ENCODE data around the gene CNTNAP2.

CNTNAP2 gene

DNA sequence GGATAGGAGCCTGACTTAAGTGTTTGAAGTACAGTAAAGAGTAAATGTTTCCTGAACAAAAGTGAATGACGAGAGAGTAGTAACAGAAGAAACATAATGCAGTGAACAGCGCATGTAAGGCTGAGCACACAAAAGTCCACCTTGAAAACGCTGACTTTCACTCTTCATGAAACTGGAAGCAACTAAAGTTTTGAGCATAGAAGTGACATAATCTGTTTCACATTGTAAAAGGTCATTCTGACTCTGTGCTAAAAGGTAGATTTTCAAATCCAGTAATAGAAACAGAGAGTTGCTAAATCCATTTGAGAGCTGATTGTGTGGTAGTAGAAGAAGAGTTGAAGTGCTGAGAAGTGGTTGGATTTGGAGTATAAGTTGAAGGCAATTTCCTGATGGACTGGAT lies 1037.0 kb downstream of the CNTNAP2 start:
- ChIA-PET CTCF (no interaction called here), POLR2A (no interaction called here)
- Histone ChIP-seq H3K36me3 (ENCODE audit: control insufficient read depth in 2 of 2, insufficient read depth in 1 of 2, low read length in 2 of 2) (no peaks in the 10 kb centered on the region), H3K9me3 (ENCODE audit: control insufficient read depth, insufficient read depth, low read depth, low read length) (no peaks in the 10 kb centered on the region), H3K27ac (ENCODE audit: extremely low read depth, low read depth, low read length) (no peak overlapping the region), H3K4me1 (ENCODE audit: control insufficient read depth, insufficient read depth, low read length) (no peaks in the 10 kb centered on the region), H3K4me3 (ENCODE audit: low read depth, low read length) (no peak overlapping the region)
- TF ChIP-seq OSR2 (tag by site-specific recombination; IDR thresholded peaks at IDR 0.05) = no peak
- no peak for TF ChIP-seq MEIS1 (CRISPR knock-in tag; IDR thresholded peaks at IDR 0.05; ENCODE audit: borderline replicate concordance)
- TF ChIP-seq KLF8 (tag by site-specific recombination; IDR thresholded peaks at IDR 0.05) = no peak
- no peak for TF ChIP-seq ZNF184 (tag by site-specific recombination; IDR thresholded peaks at IDR 0.05)
- TF ChIP-seq TCF7L2 (IDR thresholded peaks at IDR 0.05; ENCODE audit: borderline replicate concordance, low read depth, low read length) = no peak
- no peak for TF ChIP-seq ZNF10 (tag by site-specific recombination; IDR thresholded peaks at IDR 0.05)
- TF ChIP-seq FEZF1 (tag by site-specific recombination; IDR thresholded peaks at IDR 0.05) = no peak
- TF ChIP-seq ZNF140 (tag by site-specific recombination; IDR thresholded peaks at IDR 0.05) = no peak

DNA sequence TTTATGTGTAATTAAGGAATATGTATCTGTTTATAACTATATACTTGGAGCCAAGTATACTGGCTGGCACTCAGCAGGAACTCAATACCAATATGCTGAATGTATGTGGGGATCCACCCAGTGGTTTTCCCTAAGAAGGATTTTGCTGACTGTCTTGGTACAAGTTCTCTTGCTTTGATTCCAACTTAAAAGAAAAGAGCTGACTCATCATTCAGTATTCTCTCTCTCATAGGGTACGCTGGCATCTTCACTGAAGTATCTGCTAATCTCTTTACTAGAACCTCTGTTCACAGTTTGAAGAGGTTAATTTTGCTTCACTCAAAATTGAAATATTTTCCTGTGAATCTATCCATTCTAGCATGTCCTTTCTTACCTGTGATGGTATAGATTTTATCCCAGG lies 1044.8 kb downstream of the CNTNAP2 start:
- H3K4me1 ChIP-seq (ENCODE audit: control insufficient read depth, insufficient read depth, low read length) = no peaks in the 10 kb centered on the region
- ChIA-PET CTCF (interaction anchor here (0.6 kb wide), 1 partner anchor 1070 kb away, joined by 3 read pairs; no protein-coding TSS in a partner anchor), POLR2A (no interaction called here)

DNA sequence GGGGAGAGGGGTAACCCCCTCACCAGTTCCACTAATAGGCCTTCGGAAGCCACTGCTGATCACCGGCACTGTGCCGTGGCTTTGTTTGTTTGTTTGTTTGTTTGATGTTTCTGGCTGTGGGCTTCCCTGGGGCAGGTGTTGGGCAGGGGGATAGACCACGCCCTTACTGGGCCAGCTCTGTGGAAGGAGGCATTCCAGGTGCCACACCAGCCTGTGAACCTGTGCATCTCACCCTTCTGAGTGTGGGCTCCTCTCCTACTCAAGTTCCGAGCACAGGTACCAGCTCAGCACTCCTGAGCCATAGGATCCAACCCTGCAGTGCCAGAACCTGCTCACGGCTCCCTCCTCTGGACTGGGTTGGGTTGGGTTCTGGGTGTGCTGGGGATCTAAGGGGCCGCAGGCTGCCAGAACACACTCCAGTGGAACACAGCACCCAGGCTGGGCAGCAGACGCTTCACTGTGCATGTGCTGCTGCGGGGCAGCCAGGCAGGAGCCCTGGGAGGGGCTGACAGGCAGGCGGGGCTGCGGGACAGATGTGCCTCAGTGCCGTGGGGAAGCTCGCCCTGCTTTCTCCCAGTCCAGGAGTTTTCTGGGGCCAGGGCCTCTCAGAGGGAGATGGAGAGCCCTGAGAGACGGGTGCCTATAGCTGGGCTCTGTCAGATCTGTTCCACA lies 1053.9 kb downstream of the CNTNAP2 start:
- Histone ChIP-seq H3K36me3 (ENCODE audit: control insufficient read depth in 2 of 2, insufficient read depth in 1 of 2, low read length in 2 of 2) (no peaks in the 10 kb centered on the region), H3K4me1 (ENCODE audit: control insufficient read depth, insufficient read depth, low read length) (no peaks in the 10 kb centered on the region), H3K4me3 (ENCODE audit: low read depth, low read length) (no peak overlapping the region), H3K9me3 (ENCODE audit: control insufficient read depth, insufficient read depth, low read depth, low read length) (no peaks in the 10 kb centered on the region), H3K27ac (ENCODE audit: extremely low read depth, low read depth, low read length) (no peak overlapping the region)
- ChIA-PET POLR2A (no interaction called here), CTCF (no interaction called here)
- TF ChIP-seq OVOL3 (tag by site-specific recombination; IDR thresholded peaks at IDR 0.05) = no peak
- TF ChIP-seq, protein P1, sequence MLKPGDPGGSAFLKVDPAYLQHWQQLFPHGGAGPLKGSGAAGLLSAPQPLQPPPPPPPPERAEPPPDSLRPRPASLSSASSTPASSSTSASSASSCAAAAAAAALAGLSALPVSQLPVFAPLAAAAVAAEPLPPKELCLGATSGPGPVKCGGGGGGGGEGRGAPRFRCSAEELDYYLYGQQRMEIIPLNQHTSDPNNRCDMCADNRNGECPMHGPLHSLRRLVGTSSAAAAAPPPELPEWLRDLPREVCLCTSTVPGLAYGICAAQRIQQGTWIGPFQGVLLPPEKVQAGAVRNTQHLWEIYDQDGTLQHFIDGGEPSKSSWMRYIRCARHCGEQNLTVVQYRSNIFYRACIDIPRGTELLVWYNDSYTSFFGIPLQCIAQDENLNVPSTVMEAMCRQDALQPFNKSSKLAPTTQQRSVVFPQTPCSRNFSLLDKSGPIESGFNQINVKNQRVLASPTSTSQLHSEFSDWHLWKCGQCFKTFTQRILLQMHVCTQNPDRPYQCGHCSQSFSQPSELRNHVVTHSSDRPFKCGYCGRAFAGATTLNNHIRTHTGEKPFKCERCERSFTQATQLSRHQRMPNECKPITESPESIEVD (tag by site-specific recombination; IDR thresholded peaks at IDR 0.05) = no peak
- no peak for TF ChIP-seq ZNF239 (tag by site-specific recombination; IDR thresholded peaks at IDR 0.05)

More for the DNA sequence above, 1044.8 kb downstream of the CNTNAP2 start:
- Histone ChIP-seq H3K4me3 (ENCODE audit: low read depth, low read length) (no peak overlapping the region), H3K36me3 (ENCODE audit: control insufficient read depth in 2 of 2, insufficient read depth in 1 of 2, low read length in 2 of 2) (no peaks in the 10 kb centered on the region), H3K9me3 (ENCODE audit: control insufficient read depth, insufficient read depth, low read depth, low read length) (no peaks in the 10 kb centered on the region), H3K27ac (ENCODE audit: extremely low read depth, low read depth, low read length) (no peak overlapping the region)
- TF ChIP-seq ZNF707 (tag by site-specific recombination; IDR thresholded peaks at IDR 0.05) (no peak), ZNF549 (tag by site-specific recombination; IDR thresholded peaks at IDR 0.05) (no peak), ZXDB (tag by site-specific recombination; IDR thresholded peaks at IDR 0.05) (no peak), SP7 (tag by site-specific recombination; IDR thresholded peaks at IDR 0.05) (no peak), ZNF350 (tag by site-specific recombination; IDR thresholded peaks at IDR 0.05) (no peak), ZNF585B (tag by site-specific recombination; IDR thresholded peaks at IDR 0.05) (no peak), ZNF677 (tag by site-specific recombination; IDR thresholded peaks at IDR 0.05) (no peak), ZNF354C (tag by site-specific recombination; IDR thresholded peaks at IDR 0.05; ENCODE audit: borderline replicate concordance, low read depth) (no peak)
- TF ChIP-seq, protein P2, sequence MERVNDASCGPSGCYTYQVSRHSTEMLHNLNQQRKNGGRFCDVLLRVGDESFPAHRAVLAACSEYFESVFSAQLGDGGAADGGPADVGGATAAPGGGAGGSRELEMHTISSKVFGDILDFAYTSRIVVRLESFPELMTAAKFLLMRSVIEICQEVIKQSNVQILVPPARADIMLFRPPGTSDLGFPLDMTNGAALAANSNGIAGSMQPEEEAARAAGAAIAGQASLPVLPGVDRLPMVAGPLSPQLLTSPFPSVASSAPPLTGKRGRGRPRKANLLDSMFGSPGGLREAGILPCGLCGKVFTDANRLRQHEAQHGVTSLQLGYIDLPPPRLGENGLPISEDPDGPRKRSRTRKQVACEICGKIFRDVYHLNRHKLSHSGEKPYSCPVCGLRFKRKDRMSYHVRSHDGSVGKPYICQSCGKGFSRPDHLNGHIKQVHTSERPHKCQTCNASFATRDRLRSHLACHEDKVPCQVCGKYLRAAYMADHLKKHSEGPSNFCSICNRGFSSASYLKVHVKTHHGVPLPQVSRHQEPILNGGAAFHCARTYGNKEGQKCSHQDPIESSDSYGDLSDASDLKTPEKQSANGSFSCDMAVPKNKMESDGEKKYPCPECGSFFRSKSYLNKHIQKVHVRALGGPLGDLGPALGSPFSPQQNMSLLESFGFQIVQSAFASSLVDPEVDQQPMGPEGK (tag by site-specific recombination; IDR thresholded peaks at IDR 0.05) = no peak
- TF ChIP-seq, protein P3, sequence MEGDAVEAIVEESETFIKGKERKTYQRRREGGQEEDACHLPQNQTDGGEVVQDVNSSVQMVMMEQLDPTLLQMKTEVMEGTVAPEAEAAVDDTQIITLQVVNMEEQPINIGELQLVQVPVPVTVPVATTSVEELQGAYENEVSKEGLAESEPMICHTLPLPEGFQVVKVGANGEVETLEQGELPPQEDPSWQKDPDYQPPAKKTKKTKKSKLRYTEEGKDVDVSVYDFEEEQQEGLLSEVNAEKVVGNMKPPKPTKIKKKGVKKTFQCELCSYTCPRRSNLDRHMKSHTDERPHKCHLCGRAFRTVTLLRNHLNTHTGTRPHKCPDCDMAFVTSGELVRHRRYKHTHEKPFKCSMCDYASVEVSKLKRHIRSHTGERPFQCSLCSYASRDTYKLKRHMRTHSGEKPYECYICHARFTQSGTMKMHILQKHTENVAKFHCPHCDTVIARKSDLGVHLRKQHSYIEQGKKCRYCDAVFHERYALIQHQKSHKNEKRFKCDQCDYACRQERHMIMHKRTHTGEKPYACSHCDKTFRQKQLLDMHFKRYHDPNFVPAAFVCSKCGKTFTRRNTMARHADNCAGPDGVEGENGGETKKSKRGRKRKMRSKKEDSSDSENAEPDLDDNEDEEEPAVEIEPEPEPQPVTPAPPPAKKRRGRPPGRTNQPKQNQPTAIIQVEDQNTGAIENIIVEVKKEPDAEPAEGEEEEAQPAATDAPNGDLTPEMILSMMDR (tag by site-specific recombination; IDR thresholded peaks at IDR 0.05) = no peak
